GM06990 (cell line): ENCODE results near the gene C4A.
"Not testable (repeated sequence)": the region's sequence is repeated elsewhere in the genome, so short reads cannot be mapped to it uniquely, and the experiment has no call there.

Experiments
- DNase-seq: peaks from one replicate; pipeline ENCODE4 v3.0.0-alpha.2; 2011; ENCODE audit not compliant: insufficient read length; ENCODE audit errors: extremely low read depth
- H3K27me3 ChIP-seq: replicated peaks from 2 replicates; pipeline ENCODE4 v1.6.0; 2011; ENCODE audit warnings: low read length; ENCODE audit not compliant: control insufficient read depth, insufficient read depth
- H3K36me3 ChIP-seq: 2 replicates; pipeline ENCODE4 v1.5.1; 2011; ENCODE audit warnings: low read length; ENCODE audit not compliant: control insufficient read depth, insufficient read depth
- H3K4me3 ChIP-seq: replicated peaks from 2 replicates; pipeline ENCODE4 v1.5.1; 2011; ENCODE audit warnings: low read depth, mild to moderate bottlenecking, control low read depth, low read length
- TF ChIP-seq, protein P1 (sequence below): IDR thresholded peaks from 2 replicates; pipeline ENCODE4 v1.5.1; 2011; ENCODE audit warnings: low read length, control low read depth, mild to moderate bottlenecking, inconsistent platforms; ENCODE audit not compliant: insufficient read depth, poor library complexity, severe bottlenecking

The C4A gene

DNA sequence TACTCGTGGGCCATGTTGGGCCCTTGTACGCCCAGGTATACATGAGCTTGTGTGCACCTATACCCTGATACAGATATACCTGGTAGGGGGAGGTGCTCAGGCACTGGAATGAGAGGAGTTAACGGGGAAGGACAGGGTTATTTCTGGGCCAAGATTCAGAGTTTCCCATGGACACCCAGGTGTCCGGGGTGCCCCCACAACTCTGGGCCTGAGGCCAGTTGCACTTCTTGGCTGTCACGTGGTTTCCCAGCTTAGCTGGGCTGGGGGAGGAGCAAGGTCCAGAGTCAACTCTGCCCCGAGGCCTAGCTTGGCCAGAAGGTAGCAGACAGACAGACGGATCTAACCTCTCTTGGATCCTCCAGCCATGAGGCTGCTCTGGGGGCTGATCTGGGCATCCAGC is at the start of gene C4A:
Gene C4A, plus strand, starts transcription at position 314 of the 400 bp plus-strand sequence. Its CDS starts 51 bp downstream, at position 365.
- H3K36me3 ChIP-seq, DNase-seq, H3K4me3 ChIP-seq, H3K27me3 ChIP-seq: not testable (repeated sequence)

DNA sequence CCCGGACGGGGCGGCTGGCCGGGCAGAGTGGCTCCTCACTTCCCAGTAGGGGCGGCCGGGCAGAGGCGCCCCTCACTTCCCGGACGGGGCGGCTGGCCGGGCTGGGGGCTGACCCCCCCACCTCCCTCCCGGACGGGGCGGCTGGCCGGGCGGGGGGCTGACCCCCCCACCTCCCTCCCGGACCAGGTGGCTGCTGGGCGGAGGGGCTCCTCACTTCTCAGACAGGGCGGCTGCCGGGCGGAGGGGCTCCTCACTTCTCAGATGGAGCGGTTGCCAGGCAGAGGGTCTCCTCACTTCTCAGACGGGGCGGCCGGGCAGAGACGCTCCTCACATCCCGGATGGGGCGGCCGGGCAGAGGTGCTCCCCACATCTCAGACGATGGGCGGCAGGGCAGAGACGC is 49.7 kb upstream of the C4A start:
- not testable (repeated sequence) for H3K27me3 ChIP-seq, H3K36me3 ChIP-seq, H3K4me3 ChIP-seq, DNase-seq

DNA sequence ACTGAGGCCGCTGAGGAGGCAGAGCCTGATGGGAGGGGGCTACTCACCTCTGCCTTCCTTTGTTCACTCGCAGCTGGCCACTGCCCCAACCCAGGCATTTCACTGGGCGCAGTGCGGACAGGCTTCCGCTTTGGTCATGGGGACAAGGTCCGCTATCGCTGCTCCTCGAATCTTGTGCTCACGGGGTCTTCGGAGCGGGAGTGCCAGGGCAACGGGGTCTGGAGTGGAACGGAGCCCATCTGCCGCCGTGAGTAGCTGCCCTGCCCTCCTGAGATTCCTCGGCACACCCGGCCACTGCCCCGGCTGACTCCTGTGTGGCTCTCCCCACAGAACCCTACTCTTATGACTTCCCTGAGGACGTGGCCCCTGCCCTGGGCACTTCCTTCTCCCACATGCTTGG is 48.3 kb upstream of the C4A start:
- no peaks in the 10 kb centered on the region for H3K36me3 ChIP-seq
- H3K4me3 ChIP-seq = no peak overlapping the region
- DNase-seq = no peak
- no peaks in the 10 kb centered on the region; the same call in 1 of the 2 replicates for H3K27me3 ChIP-seq
- TF ChIP-seq, protein P1, sequence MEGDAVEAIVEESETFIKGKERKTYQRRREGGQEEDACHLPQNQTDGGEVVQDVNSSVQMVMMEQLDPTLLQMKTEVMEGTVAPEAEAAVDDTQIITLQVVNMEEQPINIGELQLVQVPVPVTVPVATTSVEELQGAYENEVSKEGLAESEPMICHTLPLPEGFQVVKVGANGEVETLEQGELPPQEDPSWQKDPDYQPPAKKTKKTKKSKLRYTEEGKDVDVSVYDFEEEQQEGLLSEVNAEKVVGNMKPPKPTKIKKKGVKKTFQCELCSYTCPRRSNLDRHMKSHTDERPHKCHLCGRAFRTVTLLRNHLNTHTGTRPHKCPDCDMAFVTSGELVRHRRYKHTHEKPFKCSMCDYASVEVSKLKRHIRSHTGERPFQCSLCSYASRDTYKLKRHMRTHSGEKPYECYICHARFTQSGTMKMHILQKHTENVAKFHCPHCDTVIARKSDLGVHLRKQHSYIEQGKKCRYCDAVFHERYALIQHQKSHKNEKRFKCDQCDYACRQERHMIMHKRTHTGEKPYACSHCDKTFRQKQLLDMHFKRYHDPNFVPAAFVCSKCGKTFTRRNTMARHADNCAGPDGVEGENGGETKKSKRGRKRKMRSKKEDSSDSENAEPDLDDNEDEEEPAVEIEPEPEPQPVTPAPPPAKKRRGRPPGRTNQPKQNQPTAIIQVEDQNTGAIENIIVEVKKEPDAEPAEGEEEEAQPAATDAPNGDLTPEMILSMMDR = no peak

DNA sequence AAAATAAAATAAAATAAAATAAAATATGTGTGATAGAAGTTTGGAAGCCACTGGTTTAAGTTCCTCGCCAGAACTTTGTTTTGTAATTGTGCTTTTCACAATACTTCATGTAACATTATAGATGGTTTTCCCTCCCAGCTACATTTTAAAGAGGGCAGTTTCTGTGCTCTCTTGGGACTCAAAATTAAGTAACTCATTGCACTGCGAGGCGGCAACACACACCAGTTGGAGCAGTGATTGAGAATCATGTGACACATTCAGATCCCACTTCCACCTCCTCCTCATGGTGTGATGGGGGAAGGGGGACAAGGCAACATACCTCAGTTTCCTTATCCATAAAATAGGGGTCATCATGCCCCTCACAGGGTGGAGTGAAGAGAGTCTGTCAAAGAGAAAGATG is 46.8 kb upstream of the C4A start:
- H3K27me3 ChIP-seq = no peaks in the 10 kb centered on the region; the same call in 1 of the 2 replicates
- DNase-seq = no peak
- H3K36me3 ChIP-seq = no peaks in the 10 kb centered on the region
- H3K4me3 ChIP-seq = no peak overlapping the region
- TF ChIP-seq, protein P1 = no peak

DNA sequence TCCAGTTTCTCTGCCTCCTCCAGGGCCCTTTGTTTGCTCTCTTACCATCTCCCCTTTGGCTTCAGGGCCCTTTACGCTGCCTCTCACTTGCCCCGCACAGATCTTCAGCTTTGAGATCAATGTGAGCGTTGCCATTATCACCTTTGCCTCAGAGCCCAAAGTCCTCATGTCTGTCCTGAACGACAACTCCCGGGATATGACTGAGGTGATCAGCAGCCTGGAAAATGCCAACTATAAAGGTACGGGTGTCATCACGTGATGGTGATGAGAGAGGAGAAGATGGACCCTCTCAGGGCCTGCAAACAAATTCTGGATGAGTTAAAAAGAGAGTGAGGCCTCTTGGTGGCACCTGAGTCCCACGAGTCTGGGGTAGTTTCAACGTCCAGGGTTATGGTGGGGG is 46.0 kb upstream of the C4A start:
- TF ChIP-seq, protein P1 = no peak
- DNase-seq = no peak
- Histone ChIP-seq H3K36me3 (no peaks in the 10 kb centered on the region), H3K27me3 (no peaks in the 10 kb centered on the region; the same call in 1 of the 2 replicates), H3K4me3 (no peak overlapping the region)

DNA sequence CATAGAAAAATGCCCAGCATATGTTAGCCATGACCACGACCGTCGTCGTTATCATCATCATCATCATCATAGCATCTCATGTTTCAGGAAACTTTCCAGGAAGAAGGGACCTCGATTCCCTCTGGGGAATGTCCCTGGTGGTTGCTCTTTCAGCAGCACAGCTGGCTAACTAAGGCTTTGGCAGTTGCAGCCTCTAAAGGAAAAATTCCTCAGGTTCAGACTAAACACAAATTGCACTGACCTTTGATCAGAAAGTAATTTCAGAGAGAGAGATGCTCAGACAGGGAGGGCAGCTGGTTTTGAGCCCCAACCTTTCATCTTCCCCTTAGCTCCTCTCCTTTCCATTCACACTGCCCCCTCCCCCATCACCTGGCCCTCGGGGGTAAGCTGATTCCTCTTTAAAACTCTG is 41.6 kb upstream of the C4A start:
- Histone ChIP-seq H3K36me3 (no peaks in the 10 kb centered on the region), H3K27me3 (peaks cover 1% of the 10 kb centered on the region; the same call in 1 of the 2 replicates), H3K4me3 (no peak overlapping the region)
- no peak for DNase-seq
- TF ChIP-seq, protein P1 = no peak

DNA sequence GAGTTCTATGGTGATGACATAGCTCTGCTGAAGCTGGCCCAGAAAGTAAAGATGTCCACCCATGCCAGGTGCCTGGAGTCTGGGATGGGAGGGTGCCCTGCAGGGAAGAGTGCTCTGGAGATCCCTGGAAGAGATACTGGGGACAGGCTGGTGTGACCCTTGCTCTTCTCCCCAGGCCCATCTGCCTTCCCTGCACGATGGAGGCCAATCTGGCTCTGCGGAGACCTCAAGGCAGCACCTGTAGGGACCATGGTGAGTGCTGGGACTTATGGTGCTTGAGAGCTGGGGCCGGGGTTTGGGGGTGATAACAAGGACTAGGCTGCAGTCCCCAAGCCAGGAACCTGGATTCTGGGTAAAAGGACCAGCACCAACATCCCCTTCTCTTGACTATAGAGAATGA is 38.1 kb upstream of the C4A start:
- Histone ChIP-seq H3K36me3 (no peaks in the 10 kb centered on the region), H3K4me3 (no peak overlapping the region), H3K27me3 (peaks cover 1% of the 10 kb centered on the region; the same call in 1 of the 2 replicates)
- TF ChIP-seq, protein P1 = no peak
- no peak for DNase-seq
